NCI-H146 treated with DMSO at 0.1 percent for 48 hours (cell line): ENCODE measurements around the gene SMIM27.
"Not testable (repeated sequence)": the region's sequence is repeated elsewhere in the genome, so short reads cannot be mapped to it uniquely, and the experiment has no call there.

Source experiments
- DNase-seq: peaks from one replicate; lab custom pipeline; 2025; ENCODE audit not compliant: unreplicated experiment; lab: John Stamatoyannopoulos, UW

SMIM27 gene

GRCh38 chr9:32552172-32552872, at the start of gene SMIM27, which contains the start of gene TOPORS:
TSS of gene SMIM27 (plus strand) at chr9:32552327. CDS start at chr9:32552435, 108 bp downstream.
TSS of gene TOPORS (minus strand) at chr9:32552586. CDS start at chr9:32552436, 150 bp downstream.
- peak; percentile 94 for DNase-seq

GRCh38 chr9:32502464-32502863, 49.7 kb upstream of the SMIM27 start:
- no peak for DNase-seq

GRCh38 chr9:32503008-32503407, 49.1 kb upstream of the SMIM27 start:
- no peak for DNase-seq

- no peak for DNase-seq
Measured at GRCh38 chr9:32508728-32509127, 43.4 kb upstream of the SMIM27 start.

GRCh38 chr9:32516241-32516640, 35.9 kb upstream of the SMIM27 start:
- DNase-seq: no peak

- DNase-seq: no peak
Measured at GRCh38 chr9:32518276-32518675, 33.9 kb upstream of the SMIM27 start.

GRCh38 chr9:32523910-32524309, 28.2 kb upstream of the SMIM27 start:
- DNase-seq: no peak

- DNase-seq: not testable (repeated sequence)
Measured at GRCh38 chr9:32524558-32524891, 27.6 kb upstream of the SMIM27 start.

GRCh38 chr9:32524892-32525708, 27.0 kb upstream of the SMIM27 start:
- peak; percentile 88 for DNase-seq

- DNase-seq: no peak
Measured at GRCh38 chr9:32525709-32526030, 26.5 kb upstream of the SMIM27 start.

GRCh38 chr9:32526041-32526706, 26.0 kb upstream of the SMIM27 start, which contains the start of gene RIGI:
TSS of gene RIGI (minus strand) at chr9:32526196. CDS start at chr9:32526166, 30 bp downstream.
- peak; percentile 88 for DNase-seq

GRCh38 chr9:32526707-32527048, 25.4 kb upstream of the SMIM27 start:
- DNase-seq: no peak

GRCh38 chr9:32533336-32533735, 18.8 kb upstream of the SMIM27 start:
- no peak for DNase-seq

GRCh38 chr9:32533816-32534215, 18.3 kb upstream of the SMIM27 start:
- no peak for DNase-seq

- DNase-seq: no peak
Measured at GRCh38 chr9:32543047-32543446, 9.1 kb upstream of the SMIM27 start.

GRCh38 chr9:32545884-32546283, 6.2 kb upstream of the SMIM27 start:
- no peak for DNase-seq

- not testable (repeated sequence) for DNase-seq
Measured at GRCh38 chr9:32548213-32548612, 3.9 kb upstream of the SMIM27 start.

- DNase-seq: no peak
Measured at GRCh38 chr9:32550150-32550561, 2.0 kb upstream of the SMIM27 start.

- peak; percentile 97 for DNase-seq
Measured at GRCh38 chr9:32550562-32551275, 1.4 kb upstream of the SMIM27 start.

- DNase-seq: peak; percentile 52
Measured at GRCh38 chr9:32551276-32552051, 663 bp upstream of the SMIM27 start.
